Left lung (tissue), 10 donors: ENCODE data around the gene CLDN12. TPM values are rescaled to one million over a fixed set of nuclear protein-coding genes. Genes with fewer than 3 reads are reported as not detected.

Source experiments
- ATAC-seq: fragments of 200-7000 bp; cut with Tn5 transposase; one replicate; pipeline ENCODE4 v1.9.1; 2020; ENCODE audit warnings: moderate library complexity
- DNase-seq, 4 donors: peaks; one replicate each; pipeline ENCODE4 v3.0.0-alpha.2; 2013 to 2020
- H3K27ac ChIP-seq, 2 donors: fragments of 200-600 bp; sonication (generic) in 1 of 2; one replicate each; pipeline versions ENCODE4 v1.5.0 to v1.8.0; 2020 to 2021
- H3K27me3 ChIP-seq, 2 donors: fragments of 200-600 bp; sonication (generic) in 1 of 2; one replicate each; pipeline versions ENCODE4 v1.5.0 to v1.8.0; 2020 to 2021
- H3K36me3 ChIP-seq, 2 donors: fragments of 200-600 bp; sonication (generic) in 1 of 2; one replicate each; pipeline versions ENCODE4 v1.5.0 to v1.8.0; 2020 to 2021
- H3K4me1 ChIP-seq, 2 donors: fragments of 200-600 bp; one replicate each; pipeline ENCODE4 v1.8.0; 2021
- H3K4me3 ChIP-seq, 2 donors: fragments of 200-600 bp; sonication (generic) in 1 of 2; one replicate each; pipeline versions ENCODE4 v1.5.0 to v1.8.0; 2020 to 2021; ENCODE audit warnings: mild to moderate bottlenecking in 1 of 2
- H3K9me3 ChIP-seq, 2 donors: fragments of 200-600 bp; sonication (generic) in 1 of 2; one replicate each; pipeline versions ENCODE4 v1.5.0 to v1.8.0; 2020 to 2021
- intact Hi-C, 2 donors: fragments of 100-400 bp; cut with DNase I; formaldehyde crosslinking; loops; one replicate each; pipeline versions ENCODE4 v1.11.2 to v1.14.2; 2022
- polyA plus RNA-seq, 6 donors: library from polyadenylated mRNA; unstranded; fragments of 120-200 nt; gene quantifications; one replicate each; pipeline ENCODE4 v1.2.1, GENCODE V29; 2013; ENCODE audit not compliant: insufficient read length in 6 of 6
- total RNA-seq, 2 donors: library from RNA; stranded (reverse); fragmentation: NEBNext Ultra II Directional; extraction: Animal tissue kit (Norgen Biotek cat#: 25700); gene quantifications; one replicate each; pipeline ENCODE4 v1.2.1, GENCODE V29; 2021
- TF ChIP-seq, protein P1 (sequence below), 2 donors: fragments of 200-600 bp; sonication (generic) in 1 of 2; IDR thresholded peaks; one replicate each; pipeline versions ENCODE4 v1.5.0 to v1.8.0; 2021; ENCODE audit warnings: antibody characterized with exemption in 2 of 2
- donor health status: DM: no; HTN: yes; CAD: no.
- donor health status: DM: no; HTN: no; CAD: no.

The CLDN12 gene
- total and polyA plus RNA-seq, 8 donors: 37.9 to 51.0 (median 46.7) TPM

DNA sequence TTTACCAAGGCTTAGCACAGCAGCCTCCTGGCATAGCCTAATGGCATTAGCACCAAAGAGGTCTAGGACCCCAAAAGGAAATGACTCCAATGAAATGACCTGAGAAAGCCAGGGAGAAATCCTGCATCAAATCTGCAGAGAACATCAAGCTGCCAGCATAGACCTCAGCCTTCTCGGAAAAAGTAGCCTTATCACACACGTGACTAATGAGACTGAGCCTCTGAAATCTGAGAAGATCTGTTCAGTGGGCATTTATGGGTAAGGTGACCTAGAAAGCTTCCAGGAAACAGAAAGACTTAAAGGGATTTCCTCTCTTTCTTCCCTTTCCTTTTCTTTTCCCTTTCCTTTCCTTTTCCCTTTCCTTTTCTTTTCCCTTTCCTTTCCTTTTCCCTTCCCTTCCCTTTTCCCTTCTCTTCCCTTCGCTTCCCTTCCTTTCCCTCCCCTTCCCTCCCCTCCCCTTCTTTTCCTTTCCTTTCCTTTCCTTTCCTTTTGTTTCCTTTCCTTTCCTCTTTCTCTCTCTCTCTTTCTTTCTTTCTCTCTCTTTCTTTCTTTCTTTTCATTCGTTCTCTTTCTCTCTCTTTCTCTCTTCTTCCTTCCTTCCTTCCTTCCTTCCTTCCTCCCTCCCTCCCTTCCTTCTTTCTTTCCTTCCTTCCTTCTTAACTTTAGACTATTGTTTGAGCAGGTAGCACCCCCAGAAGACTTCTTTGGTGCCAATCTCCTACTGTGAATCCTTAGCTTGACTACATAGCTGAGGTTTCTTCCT lies 43.1 kb downstream of the CLDN12 start:
- DNase-seq (no peak), ATAC-seq (no peak)
- Histone ChIP-seq H3K27me3 (no peaks in the 10 kb centered on the region), H3K4me1 (no peaks in the 10 kb centered on the region), H3K36me3 (no peaks in the 10 kb centered on the region), H3K9me3 (no peaks in the 10 kb centered on the region), H3K4me3 (no peak overlapping the region), H3K27ac (no peak overlapping the region)
- intact Hi-C loops: no loop called here
- TF ChIP-seq, protein P1, sequence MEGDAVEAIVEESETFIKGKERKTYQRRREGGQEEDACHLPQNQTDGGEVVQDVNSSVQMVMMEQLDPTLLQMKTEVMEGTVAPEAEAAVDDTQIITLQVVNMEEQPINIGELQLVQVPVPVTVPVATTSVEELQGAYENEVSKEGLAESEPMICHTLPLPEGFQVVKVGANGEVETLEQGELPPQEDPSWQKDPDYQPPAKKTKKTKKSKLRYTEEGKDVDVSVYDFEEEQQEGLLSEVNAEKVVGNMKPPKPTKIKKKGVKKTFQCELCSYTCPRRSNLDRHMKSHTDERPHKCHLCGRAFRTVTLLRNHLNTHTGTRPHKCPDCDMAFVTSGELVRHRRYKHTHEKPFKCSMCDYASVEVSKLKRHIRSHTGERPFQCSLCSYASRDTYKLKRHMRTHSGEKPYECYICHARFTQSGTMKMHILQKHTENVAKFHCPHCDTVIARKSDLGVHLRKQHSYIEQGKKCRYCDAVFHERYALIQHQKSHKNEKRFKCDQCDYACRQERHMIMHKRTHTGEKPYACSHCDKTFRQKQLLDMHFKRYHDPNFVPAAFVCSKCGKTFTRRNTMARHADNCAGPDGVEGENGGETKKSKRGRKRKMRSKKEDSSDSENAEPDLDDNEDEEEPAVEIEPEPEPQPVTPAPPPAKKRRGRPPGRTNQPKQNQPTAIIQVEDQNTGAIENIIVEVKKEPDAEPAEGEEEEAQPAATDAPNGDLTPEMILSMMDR (IDR thresholded peaks at IDR 0.05): no peak

DNA sequence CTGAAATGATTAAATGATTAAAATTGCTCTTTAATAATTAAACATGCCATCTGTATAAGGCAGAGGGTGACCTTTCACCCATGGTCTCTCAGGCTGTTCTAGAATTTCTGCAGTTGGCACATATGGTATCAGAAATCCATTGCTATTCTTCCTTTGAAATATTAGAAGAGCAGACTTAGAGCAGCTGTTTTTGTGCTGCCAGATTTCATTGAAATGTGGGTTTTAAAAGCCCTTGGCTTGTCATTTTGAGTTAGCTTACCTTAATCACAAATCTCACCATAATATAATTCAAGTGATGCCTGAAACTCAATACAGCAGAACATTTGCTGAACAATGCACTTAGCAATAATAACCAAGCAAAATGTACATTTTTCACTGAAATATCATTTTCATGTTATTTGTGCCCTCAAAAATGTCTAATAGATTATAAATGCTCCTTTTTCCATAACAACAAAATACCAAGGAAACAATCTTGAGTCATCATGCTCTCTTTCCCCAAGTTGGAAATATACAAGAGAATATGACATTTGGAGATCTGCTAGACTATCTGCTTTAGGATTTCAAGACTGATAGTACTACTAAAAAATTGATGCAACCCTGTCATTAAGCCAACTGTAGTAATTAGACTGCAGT lies 50.1 kb downstream of the CLDN12 start:
- no peak overlapping the region for H3K27ac ChIP-seq
- DNase-seq (no peak), ATAC-seq (no peak)
- H3K4me1 ChIP-seq: no peaks in the 10 kb centered on the region
- TF ChIP-seq, protein P1 (IDR thresholded peaks at IDR 0.05): no peak
- no peaks in the 10 kb centered on the region for H3K36me3 ChIP-seq
- intact Hi-C loops: no loop called here
- no peak overlapping the region for H3K4me3 ChIP-seq
- no peaks in the 10 kb centered on the region for H3K9me3 ChIP-seq
- H3K27me3 ChIP-seq: no peaks in the 10 kb centered on the region

DNA sequence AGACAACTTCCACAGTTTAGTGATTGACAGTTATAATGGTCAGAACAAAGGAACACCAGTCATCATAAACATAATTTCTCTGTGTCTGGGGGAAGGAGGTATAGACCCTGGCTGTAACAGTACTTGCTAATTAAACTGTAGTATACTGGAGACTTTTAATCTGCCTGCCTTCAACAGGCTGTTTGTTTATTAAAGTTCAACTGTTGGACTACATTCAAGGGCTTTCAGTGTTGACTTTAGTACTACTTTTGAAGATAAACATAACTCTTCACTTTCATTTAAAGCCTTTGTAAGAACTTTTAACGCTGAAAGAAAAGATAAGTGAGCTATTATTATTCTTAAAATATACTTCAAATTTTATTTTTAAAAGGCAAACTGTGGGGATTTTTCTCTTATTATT lies 50.7 kb downstream of the CLDN12 start:
- DNase-seq (no peak), ATAC-seq (peak; percentile 41)
- Histone ChIP-seq H3K27me3 (no peaks in the 10 kb centered on the region), H3K27ac (no peak overlapping the region), H3K9me3 (no peaks in the 10 kb centered on the region), H3K36me3 (no peaks in the 10 kb centered on the region), H3K4me1 (no peaks in the 10 kb centered on the region), H3K4me3 (no peak overlapping the region)
- TF ChIP-seq, protein P1 (IDR thresholded peaks at IDR 0.05): no peak
- intact Hi-C loops: no loop called here

DNA sequence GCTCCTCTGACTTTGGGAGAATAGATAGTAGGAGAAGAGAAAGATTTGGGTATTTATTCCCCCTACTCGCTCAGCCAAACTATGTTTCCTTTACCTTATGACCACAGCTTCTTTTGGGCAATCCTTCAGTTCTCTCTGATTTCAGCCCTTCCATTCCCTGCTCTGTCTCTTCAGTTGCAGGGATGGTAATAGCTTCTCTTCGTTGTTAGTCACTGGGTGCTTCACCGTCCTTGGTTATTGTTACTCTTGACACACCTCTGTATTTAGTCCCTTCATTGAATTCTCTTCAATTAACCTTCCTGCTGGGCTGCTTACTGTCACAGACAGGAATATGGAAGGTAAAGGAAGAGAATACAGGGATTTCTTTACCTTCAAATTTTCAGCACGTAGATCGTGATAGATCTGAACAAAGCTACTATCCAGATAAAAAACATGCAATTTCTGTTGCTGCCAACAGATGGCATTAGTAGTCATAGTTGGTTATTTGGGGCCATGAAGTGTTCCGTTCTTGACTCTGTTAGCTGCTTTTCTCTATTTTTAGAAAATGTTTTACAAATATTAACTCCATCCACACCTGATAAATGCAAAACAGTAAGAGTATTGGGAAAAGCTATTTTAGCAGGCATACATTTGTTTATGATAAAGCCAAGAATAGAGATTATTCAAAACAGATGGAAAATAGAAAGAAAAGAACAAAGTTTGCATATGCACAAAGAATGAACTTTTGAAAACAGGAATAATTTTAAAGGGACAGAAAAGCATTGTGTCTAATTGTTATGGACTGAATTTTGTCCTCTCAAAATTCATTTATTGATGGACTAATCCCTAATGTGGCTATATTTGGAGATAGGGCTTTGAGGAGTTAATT lies 52.1 kb downstream of the CLDN12 start:
- H3K36me3 ChIP-seq: no peaks in the 10 kb centered on the region
- no peak overlapping the region for H3K27ac ChIP-seq
- TF ChIP-seq, protein P1 (IDR thresholded peaks at IDR 0.05): peak; percentile 47 to 56
- H3K4me3 ChIP-seq: no peak overlapping the region
- H3K4me1 ChIP-seq: no peaks in the 10 kb centered on the region
- intact Hi-C loops: no loop called here
- no peaks in the 10 kb centered on the region for H3K9me3 ChIP-seq
- no peaks in the 10 kb centered on the region for H3K27me3 ChIP-seq
- ATAC-seq: peak; percentile 89
- peak in 2 of 4 donors; percentile 46 to 51 for DNase-seq

DNA sequence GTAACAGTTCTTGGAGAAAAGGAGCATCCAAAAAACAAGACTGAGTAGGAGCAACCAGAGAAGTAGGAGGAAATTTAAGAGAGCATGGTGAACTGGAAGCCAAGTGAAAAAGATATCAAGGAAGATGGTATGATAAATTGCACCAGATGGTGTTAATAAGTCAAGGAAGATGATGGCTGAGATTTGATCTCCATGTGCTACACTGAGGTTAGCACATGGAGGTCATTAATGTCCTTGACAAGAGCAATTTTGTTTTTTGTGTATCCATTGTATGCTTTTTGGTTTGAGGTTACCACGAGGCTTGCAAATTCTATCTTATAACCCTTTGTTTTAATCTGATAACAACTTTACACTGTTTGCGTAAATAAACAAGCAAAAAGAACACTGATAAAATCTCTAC lies 54.8 kb downstream of the CLDN12 start:
- Histone ChIP-seq H3K27me3 (no peaks in the 10 kb centered on the region), H3K36me3 (no peaks in the 10 kb centered on the region), H3K9me3 (no peaks in the 10 kb centered on the region), H3K4me3 (no peak overlapping the region), H3K27ac (no peak overlapping the region), H3K4me1 (no peaks in the 10 kb centered on the region)
- TF ChIP-seq, protein P1 (IDR thresholded peaks at IDR 0.05): no peak
- intact Hi-C loops: no loop called here
- DNase-seq (no peak), ATAC-seq (no peak)
